Endothelial cell of umbilical vein (primary cell): Measurements from ENCODE around the gene SMS. TPM values are rescaled to one million over a fixed set of nuclear protein-coding genes. Genes with fewer than 3 reads are reported as not detected.

Source experiments
- BruUV-seq: library from RNA; stranded (reverse); fragments of 400-500 nt; replicated peaks from 2 replicates; lab custom pipeline; 2021; lab: Mats Ljungman, UMichigan
- CTCF ChIA-PET: fragments of 300-600, 350-600 bp; sonication (Branson Sonifier 250); formaldehyde crosslinking; loops from one replicate; lab custom pipeline; 2021; ENCODE audit warnings: antibody characterized with exemption, inconsistent platforms; lab: Charles Lee
- POLR2A ChIA-PET: fragments of 300-600, 350-600 bp; sonication (Branson Sonifier 250); formaldehyde crosslinking; loops from one replicate; lab custom pipeline; 2021; ENCODE audit warnings: antibody characterized with exemption, inconsistent platforms; lab: Charles Lee
- DNase-seq: peaks from one replicate; pipeline ENCODE4 v3.0.0-alpha.2; 2011; ENCODE audit warnings: low read depth, low spot score
- FAIRE-seq: peaks from 2 replicates; lab custom pipeline; 2011; peaks lifted over from hg19 to GRCh38; lab: Jason Lieb, UNC
- H2AFZ ChIP-seq: 2 replicates; pipeline ENCODE4 v1.6.0; 2012; ENCODE audit warnings: low read depth, low read length, control low read depth, inconsistent platforms
- H3K27ac ChIP-seq: 2 replicates; pipeline ENCODE4 v1.5.1; 2011; ENCODE audit warnings: low read depth, mild to moderate bottlenecking, control low read depth, low read length, moderate library complexity; ENCODE audit not compliant: insufficient read depth
- H3K27me3 ChIP-seq, 2 experiments: 2 replicates each; pipeline versions ENCODE4 v1.6.0 to v1.6.1; 2011; ENCODE audit warnings: low read length in 2 of 2, mixed read lengths in 1 of 2; ENCODE audit not compliant: control insufficient read depth in 2 of 2, insufficient read depth in 2 of 2
- H3K36me3 ChIP-seq, 2 experiments: 2 replicates in 1 of 2; 3 replicates in 1 of 2; pipeline ENCODE4 v1.5.1; 2011; ENCODE audit warnings: low read length in 2 of 2, mild to moderate bottlenecking in 1 of 2, moderate library complexity in 1 of 2; ENCODE audit not compliant: control insufficient read depth in 2 of 2, insufficient read depth in 2 of 2; ENCODE audit errors: extremely low read depth in 1 of 2
- H3K4me1 ChIP-seq: 3 replicates; pipeline ENCODE4 v1.5.1; 2011; ENCODE audit warnings: mild to moderate bottlenecking, low read length; ENCODE audit not compliant: control insufficient read depth, insufficient read depth; ENCODE audit errors: extremely low read depth
- H3K4me2 ChIP-seq: 2 replicates; pipeline ENCODE4 v1.6.1; 2011; ENCODE audit warnings: low read length, control low read depth, mixed read lengths; ENCODE audit not compliant: insufficient read depth
- H3K4me3 ChIP-seq, 3 experiments: fragments of 200-600 bp in 1 of 3; sonication (generic), shearing (Covaris generic) in 1 of 3; replicated peaks in 1 of 3; 2 replicates each; pipeline ENCODE4 v1.5.1; 2011 to 2016; ENCODE audit warnings: control low read depth in 3 of 3, low read length in 3 of 3, mild to moderate bottlenecking in 2 of 3, inconsistent platforms in 1 of 3, low read depth in 1 of 3, moderate library complexity in 1 of 3; ENCODE audit not compliant: insufficient read depth in 1 of 3
- H3K79me2 ChIP-seq: 2 replicates; pipeline ENCODE4 v1.6.0; 2012; ENCODE audit warnings: low read length, inconsistent platforms; ENCODE audit not compliant: control insufficient read depth, insufficient read depth
- H3K9ac ChIP-seq: replicated peaks from 2 replicates; pipeline ENCODE3; 2011; ENCODE audit warnings: low read length, control low read depth; ENCODE audit not compliant: insufficient read depth; ENCODE audit errors: extremely low read depth
- H3K9me1 ChIP-seq: replicated peaks from 3 replicates; pipeline ENCODE4 v1.6.0; 2011; ENCODE audit warnings: mild to moderate bottlenecking, low read length; ENCODE audit not compliant: control insufficient read depth, insufficient read depth; ENCODE audit errors: extremely low read depth
- H3K9me3 ChIP-seq: replicated peaks from 2 replicates; pipeline ENCODE4 v1.5.1; 2012; ENCODE audit warnings: low read length, inconsistent platforms; ENCODE audit not compliant: control insufficient read depth, insufficient read depth
- H4K20me1 ChIP-seq: replicated peaks from 2 replicates; pipeline ENCODE3; 2011; ENCODE audit warnings: mild to moderate bottlenecking, low read length; ENCODE audit not compliant: control insufficient read depth, insufficient read depth; ENCODE audit errors: extremely low read depth
- CTCF ChIP-seq, 2 donors: IDR thresholded peaks; 1 replicate in 1 of 2; 2 replicates in 1 of 2; pipeline ENCODE4 v1.5.1; 2011; ENCODE audit warnings: low read length in 2 of 2, mild to moderate bottlenecking in 2 of 2, moderate library complexity in 2 of 2, control low read depth in 1 of 2, inconsistent platforms in 1 of 2, low read depth in 1 of 2; ENCODE audit not compliant: insufficient read depth in 1 of 2; ENCODE audit errors: extremely low read depth in 1 of 2
- EZH2 ChIP-seq: IDR thresholded peaks from 2 replicates; pipeline ENCODE4 v1.6.1; 2012; ENCODE audit warnings: borderline replicate concordance, low read depth, mild to moderate bottlenecking, moderate library complexity, low read length, inconsistent platforms; ENCODE audit not compliant: severe bottlenecking
- FOS ChIP-seq: IDR thresholded peaks from 2 replicates; pipeline ENCODE4 v1.6.1; 2011; ENCODE audit warnings: mild to moderate bottlenecking, low read length, moderate library complexity, borderline replicate concordance; ENCODE audit not compliant: insufficient read depth
- GATA2 ChIP-seq: IDR thresholded peaks from 2 replicates; pipeline ENCODE4 v1.7.0; 2011; ENCODE audit warnings: low read depth, mild to moderate bottlenecking, moderate library complexity, mixed read lengths, low read length; ENCODE audit not compliant: insufficient read length, insufficient read depth
- JUN ChIP-seq: IDR thresholded peaks from 2 replicates; pipeline ENCODE4 v1.6.1; 2011; ENCODE audit warnings: borderline replicate concordance, low read depth; ENCODE audit not compliant: insufficient read length, insufficient read depth
- MAX ChIP-seq: IDR thresholded peaks from 2 replicates; pipeline ENCODE4 v1.6.1; 2011; ENCODE audit not compliant: insufficient read depth, insufficient read length
- MYC ChIP-seq: IDR thresholded peaks from one replicate; pipeline ENCODE4 v1.6.1; 2011; ENCODE audit warnings: mild to moderate bottlenecking, low read depth, low read length
- POLR2A ChIP-seq: IDR thresholded peaks from 2 replicates; pipeline ENCODE4 v1.6.1; 2012; ENCODE audit warnings: low read depth, mild to moderate bottlenecking, control low read depth, low read length
- POLR2AphosphoS5 ChIP-seq: IDR thresholded peaks from 2 replicates; pipeline ENCODE4 v1.6.1; 2012; ENCODE audit warnings: low read depth, mild to moderate bottlenecking, control low read depth, low read length, moderate library complexity; ENCODE audit not compliant: insufficient read depth
- dilution Hi-C: fragments of 300-500 bp; cut with MboI; formaldehyde crosslinking; loops from one replicate; pipeline ENCODE4 v1.15.0; 2019; ENCODE audit warnings: low sequenced_read_pairs; ENCODE audit not compliant: extremely low pct_ligation_motif_present
- intact Hi-C: fragments of 100-400 bp; cut with micrococcal nuclease; formaldehyde crosslinking; loops from one replicate; pipeline ENCODE4 v1.10.0; 2022
- polyA plus RNA-seq, 4 experiments: library from polyadenylated mRNA; depleted of rRNA in 3 of 4; stranded (reverse) in 3 of 4; unstranded in 1 of 4; fragments of >200 nt; gene quantifications; 2 replicates each; pipeline versions ENCODE4 v1.2.1 to v1.2.3, GENCODE V29; 2011 to 2012; ENCODE audit warnings: missing spikeins in 1 of 4
- total RNA-seq: library from RNA; stranded (reverse); gene quantifications from 2 replicates; pipeline ENCODE4 v1.2.3, GENCODE V29; 2021

Gene SMS
- total and polyA plus RNA-seq, 2 donors (not counting 3 experiments of a cell fraction or from before 2014, with no cell fraction given) = 57.1 to 173 TPM

GRCh38 chrX:22024577-22024976 lies 84.1 kb downstream of the SMS start:
- H4K20me1 ChIP-seq = no peaks in the 10 kb centered on the region
- no peak overlapping the region for H3K4me3 ChIP-seq
- no peaks in the 10 kb centered on the region for H3K4me1 ChIP-seq
- intact Hi-C loops = no loop called here
- DNase-seq = no peak
- no peak overlapping the region for H2AFZ ChIP-seq
- TF ChIP-seq JUN (no peak), GATA2 (no peak), EZH2 (no peak), POLR2A (no peak), MYC (no peak), MAX (no peak), CTCF (IDR thresholded peaks at IDR 0.05; ENCODE audit: extremely low read depth in 1 of 2, insufficient read depth in 1 of 2, low read depth in 1 of 2, low read length in 2 of 2) (no peak), POLR2AphosphoS5 (no peak), FOS (no peak)
- no peak overlapping the region for H3K27ac ChIP-seq
- H3K27me3 ChIP-seq = no peaks in the 10 kb centered on the region
- no TSS peak for BruUV-seq
- H3K9me1 ChIP-seq = no peaks in the 10 kb centered on the region
- CTCF ChIA-PET = no interaction called here
- no peaks in the 10 kb centered on the region for H3K36me3 ChIP-seq
- no peak for FAIRE-seq
- no peaks in the 10 kb centered on the region for H3K79me2 ChIP-seq
- no peaks in the 10 kb centered on the region for H3K9me3 ChIP-seq
- H3K4me2 ChIP-seq = no peak overlapping the region
- dilution Hi-C loops = no loop called here
- POLR2A ChIA-PET = no interaction called here
- H3K9ac ChIP-seq = no peak overlapping the region
